Caco-2 (cell line): ENCODE data around the gene KCNE3. TPM values are rescaled to one million over a fixed set of nuclear protein-coding genes. Genes with fewer than 3 reads are reported as not detected.
A peak's percentile ranks its signal among the peaks of the same experiment; 100 is the strongest.

Source experiments
- BruUV-seq: library from RNA; stranded (reverse); fragments of 400-500 nt; replicated peaks from 2 replicates; lab custom pipeline; 2021; lab: Mats Ljungman, UMichigan
- CTCF ChIA-PET: fragments of 300-600 bp; sonication (Branson Sonifier 250); formaldehyde crosslinking; loops from one replicate; lab custom pipeline; 2022; ENCODE audit warnings: antibody characterized with exemption; lab: Charles Lee
- POLR2A ChIA-PET: fragments of 300-600 bp; sonication (Branson Sonifier 250); formaldehyde crosslinking; loops from one replicate; lab custom pipeline; 2022; ENCODE audit warnings: antibody characterized with exemption; lab: Charles Lee
- DNase-seq, 2 experiments: peaks; one replicate each; pipeline versions ENCODE4 v3.0.0 to v3.0.0-alpha.2; 2020 to 2022
- H3K27me3 ChIP-seq: replicated peaks from 2 replicates; pipeline ENCODE4 v1.6.0; 2011; ENCODE audit warnings: low read length; ENCODE audit not compliant: control insufficient read depth, insufficient read depth
- H3K36me3 ChIP-seq: 2 replicates; pipeline ENCODE4 v1.5.1; 2011; ENCODE audit warnings: low read length; ENCODE audit not compliant: control insufficient read depth, insufficient read depth
- H3K4me1 ChIP-seq: fragments of 250-450 bp; sonication (Bioruptor Pico); 2 replicates; pipeline ENCODE4 v1.5.1; 2020; ENCODE audit warnings: mild to moderate bottlenecking
- H3K4me3 ChIP-seq: 2 replicates; pipeline ENCODE4 v1.5.1; 2011; ENCODE audit warnings: low read depth, mild to moderate bottlenecking, control low read depth, low read length
- H3K9me3 ChIP-seq: fragments of 250-450 bp; sonication (Bioruptor Pico); 2 replicates; pipeline ENCODE4 v1.5.1; 2020; ENCODE audit warnings: mild to moderate bottlenecking, moderate library complexity
- H3K27ac Mint-ChIP-seq: one replicate; pipeline ENCODE4 v1.8.0; 2022; ENCODE audit warnings: mixed read lengths; ENCODE audit not compliant: unreplicated experiment
- H3K27me3 Mint-ChIP-seq: one replicate; pipeline ENCODE4 v1.8.0; 2022; ENCODE audit warnings: mixed read lengths; ENCODE audit not compliant: insufficient read depth, unreplicated experiment
- H3K36me3 Mint-ChIP-seq: one replicate; pipeline ENCODE4 v1.8.0; 2022; ENCODE audit warnings: mild to moderate bottlenecking, mixed read lengths; ENCODE audit not compliant: insufficient read depth, unreplicated experiment
- H3K4me1 Mint-ChIP-seq: one replicate; pipeline ENCODE4 v1.8.0; 2022; ENCODE audit warnings: low read depth, mixed read lengths; ENCODE audit not compliant: unreplicated experiment
- H3K4me3 Mint-ChIP-seq: one replicate; pipeline ENCODE4 v1.8.0; 2022; ENCODE audit warnings: mild to moderate bottlenecking, moderate library complexity, mixed read lengths; ENCODE audit not compliant: unreplicated experiment
- H3K9me3 Mint-ChIP-seq: one replicate; pipeline ENCODE4 v1.8.0; 2022; ENCODE audit warnings: mixed read lengths; ENCODE audit not compliant: unreplicated experiment
- intact Hi-C: fragments of 100-400 bp; cut with micrococcal nuclease; formaldehyde crosslinking; loops from one replicate; pipeline ENCODE4 v1.10.0; 2022; ENCODE audit not compliant: unreplicated experiment
- total RNA-seq: library from RNA; stranded (reverse); gene quantifications from 2 replicates; pipeline ENCODE4 v1.2.3, GENCODE V29; 2022
- TF ChIP-seq, protein P1 (sequence below), 2 experiments: fragments of 200-600 bp in 1 of 2; IDR thresholded peaks; 1 replicate in 1 of 2; 2 replicates in 1 of 2; pipeline versions ENCODE4 v1.5.1 to v1.8.0; 2011 to 2022; ENCODE audit warnings: antibody characterized with exemption in 1 of 2, control low read depth in 1 of 2, inconsistent platforms in 1 of 2, low read depth in 1 of 2, low read length in 1 of 2, mild to moderate bottlenecking in 1 of 2, moderate library complexity in 1 of 2; ENCODE audit not compliant: insufficient read depth in 1 of 2, severe bottlenecking in 1 of 2, unreplicated experiment in 1 of 2

Gene KCNE3
- total RNA-seq, 1 experiment from 2014 or later = 58.2 TPM

DNA sequence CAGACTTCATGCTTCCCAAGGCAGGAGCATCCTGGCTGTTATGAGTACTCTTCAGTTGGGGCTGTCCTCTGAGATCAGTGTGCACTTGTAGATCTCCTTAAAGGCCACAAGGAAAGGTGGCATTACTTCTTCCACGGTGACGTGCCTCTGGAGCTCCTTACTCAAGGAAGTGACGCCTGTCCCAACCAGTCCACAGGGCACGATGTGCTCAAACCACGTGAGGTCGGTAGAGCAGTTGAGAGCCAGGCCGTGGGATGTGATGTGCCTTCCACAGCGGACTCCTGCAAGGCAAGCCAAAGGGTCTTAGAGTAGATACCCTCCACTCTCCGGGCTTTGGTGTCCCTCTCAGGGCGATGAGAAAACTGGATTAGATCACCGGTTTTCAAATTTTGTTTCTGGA, 24.7 kb upstream of the KCNE3 start:
- Histone ChIP-seq H3K4me1 (peaks cover 7% of the 10 kb centered on the region), H3K36me3 (no peaks in the 10 kb centered on the region), H3K4me3 (peak overlapping the region; percentile 17), H3K27me3 (no peaks in the 10 kb centered on the region), H3K9me3 (0 out of 2 replicates have a peak, but pooled peaks cover 2% of the 10 kb centered on the region)
- Mint-ChIP-seq H3K27ac (peak overlapping the region; percentile 82), H3K9me3 (peaks cover 8% of the 10 kb centered on the region), H3K4me3 (peak overlapping the region; percentile 76), H3K4me1 (peaks cover 10% of the 10 kb centered on the region), H3K27me3 (no peaks in the 10 kb centered on the region), H3K36me3 (peaks cover 16% of the 10 kb centered on the region)
- TF ChIP-seq, protein P1, sequence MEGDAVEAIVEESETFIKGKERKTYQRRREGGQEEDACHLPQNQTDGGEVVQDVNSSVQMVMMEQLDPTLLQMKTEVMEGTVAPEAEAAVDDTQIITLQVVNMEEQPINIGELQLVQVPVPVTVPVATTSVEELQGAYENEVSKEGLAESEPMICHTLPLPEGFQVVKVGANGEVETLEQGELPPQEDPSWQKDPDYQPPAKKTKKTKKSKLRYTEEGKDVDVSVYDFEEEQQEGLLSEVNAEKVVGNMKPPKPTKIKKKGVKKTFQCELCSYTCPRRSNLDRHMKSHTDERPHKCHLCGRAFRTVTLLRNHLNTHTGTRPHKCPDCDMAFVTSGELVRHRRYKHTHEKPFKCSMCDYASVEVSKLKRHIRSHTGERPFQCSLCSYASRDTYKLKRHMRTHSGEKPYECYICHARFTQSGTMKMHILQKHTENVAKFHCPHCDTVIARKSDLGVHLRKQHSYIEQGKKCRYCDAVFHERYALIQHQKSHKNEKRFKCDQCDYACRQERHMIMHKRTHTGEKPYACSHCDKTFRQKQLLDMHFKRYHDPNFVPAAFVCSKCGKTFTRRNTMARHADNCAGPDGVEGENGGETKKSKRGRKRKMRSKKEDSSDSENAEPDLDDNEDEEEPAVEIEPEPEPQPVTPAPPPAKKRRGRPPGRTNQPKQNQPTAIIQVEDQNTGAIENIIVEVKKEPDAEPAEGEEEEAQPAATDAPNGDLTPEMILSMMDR (IDR thresholded peaks at IDR 0.05; ENCODE audit: insufficient read depth in 1 of 2, low read depth in 1 of 2, low read length in 1 of 2, severe bottlenecking in 1 of 2, unreplicated experiment in 1 of 2) = no peak
- no TSS peak for BruUV-seq
- ChIA-PET POLR2A (interaction anchor here (0.6 to 2.5 kb wide), 8 partner anchors 18 to 771 kb away, joined by 3 to 23 read pairs (median 6); partner anchors contain the start of genes KCNE3 and PGM2L1), CTCF (interaction anchor here (0.7 to 3.6 kb wide), 4 partner anchors 39 to 358 kb away, joined by 3 to 43 read pairs (median 32); no protein-coding TSS in a partner anchor)
- no peak for DNase-seq
- intact Hi-C loops = loop anchor here (5.0 kb wide), 1 partner anchor 95 kb away; the partner anchor contains the start of gene PGM2L1

DNA sequence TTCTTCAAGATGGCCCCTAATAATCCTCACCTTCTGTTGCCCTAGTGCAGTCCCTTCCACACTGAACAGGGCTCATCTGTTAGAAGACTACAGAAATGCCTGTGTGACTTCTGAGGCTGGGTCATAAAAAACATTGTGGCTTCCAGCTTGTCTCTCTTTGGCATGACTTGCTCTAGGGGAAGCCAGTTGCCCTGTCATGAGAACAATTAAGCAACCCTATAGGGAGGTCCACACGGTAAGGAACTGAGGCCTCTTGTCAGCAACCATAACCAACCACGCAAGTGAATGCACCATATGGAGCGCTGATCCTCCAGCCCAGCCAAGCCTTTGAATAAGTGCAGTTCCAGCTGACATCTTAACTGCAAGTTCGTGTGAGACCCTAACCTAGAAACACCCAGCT, 23.6 kb upstream of the KCNE3 start:
- H3K4me3 Mint-ChIP-seq = no peak overlapping the region
- no peaks in the 10 kb centered on the region for H3K27me3 Mint-ChIP-seq
- TF ChIP-seq, protein P1 (IDR thresholded peaks at IDR 0.05; ENCODE audit: insufficient read depth in 1 of 2, low read depth in 1 of 2, low read length in 1 of 2, severe bottlenecking in 1 of 2, unreplicated experiment in 1 of 2) = no peak
- ChIA-PET POLR2A (no interaction called here), CTCF (interaction anchor here (3.1 to 3.6 kb wide), 2 partner anchors 38 to 81 kb away, joined by 30 to 43 read pairs; no protein-coding TSS in a partner anchor)
- Histone ChIP-seq H3K4me3 (no peak overlapping the region), H3K27me3 (no peaks in the 10 kb centered on the region), H3K36me3 (no peaks in the 10 kb centered on the region), H3K4me1 (peaks cover 7% of the 10 kb centered on the region), H3K9me3 (no peaks in the 10 kb centered on the region)
- no peaks in the 10 kb centered on the region for H3K9me3 Mint-ChIP-seq
- intact Hi-C loops = loop anchor here (5.0 kb wide), 1 partner anchor 94 kb away; the partner anchor contains the start of gene PGM2L1
- DNase-seq = no peak
- peaks cover 16% of the 10 kb centered on the region for H3K36me3 Mint-ChIP-seq
- H3K27ac Mint-ChIP-seq = no peak overlapping the region
- H3K4me1 Mint-ChIP-seq = peaks cover 10% of the 10 kb centered on the region
- BruUV-seq = no TSS peak

- CTCF ChIA-PET = interaction anchor here (0.5 to 1.9 kb wide), 6 partner anchors 35 to 90 kb away, joined by 3 to 16 read pairs (median 4); no protein-coding TSS in a partner anchor
- H3K4me1 Mint-ChIP-seq = peaks cover 15% of the 10 kb centered on the region
These were observed 20.5 kb upstream of the KCNE3 start for GRCh38 chr11:74487875-74488274.

More at GRCh38 chr11:74487875-74488274, 20.5 kb upstream of the KCNE3 start:
- Mint-ChIP-seq H3K9me3 (no peaks in the 10 kb centered on the region), H3K27me3 (no peaks in the 10 kb centered on the region), H3K4me3 (no peak overlapping the region), H3K36me3 (peaks cover 3% of the 10 kb centered on the region), H3K27ac (no peak overlapping the region)
- Histone ChIP-seq H3K36me3 (no peaks in the 10 kb centered on the region), H3K4me1 (peaks cover 7% of the 10 kb centered on the region), H3K4me3 (no peak overlapping the region), H3K27me3 (no peaks in the 10 kb centered on the region), H3K9me3 (no peaks in the 10 kb centered on the region)
- POLR2A ChIA-PET = interaction anchor here (0.6 kb wide), 1 partner anchor 74 kb away, joined by 4 read pairs; no protein-coding TSS in a partner anchor
- TF ChIP-seq, protein P1 (IDR thresholded peaks at IDR 0.05; ENCODE audit: insufficient read depth in 1 of 2, low read depth in 1 of 2, low read length in 1 of 2, severe bottlenecking in 1 of 2, unreplicated experiment in 1 of 2) = peak; percentile 64 to 78
- intact Hi-C loops = loop anchor here (1.0 kb wide), 2 partner anchors 35 to 82 kb away; no protein-coding TSS in a partner anchor
- DNase-seq = peak in 1 of 2 experiments; percentile 66
- no TSS peak for BruUV-seq
